GM20431 (cell line): ENCODE measurements around the gene SH3D21.

Experiments
- in situ Hi-C: fragments of 300-500 bp; cut with MseI, MboI; formaldehyde crosslinking; loops from one replicate; pipeline ENCODE4 v1.15.0; 2020; ENCODE audit warnings: low sequenced_read_pairs; ENCODE audit not compliant: unreplicated experiment

The SH3D21 gene

DNA sequence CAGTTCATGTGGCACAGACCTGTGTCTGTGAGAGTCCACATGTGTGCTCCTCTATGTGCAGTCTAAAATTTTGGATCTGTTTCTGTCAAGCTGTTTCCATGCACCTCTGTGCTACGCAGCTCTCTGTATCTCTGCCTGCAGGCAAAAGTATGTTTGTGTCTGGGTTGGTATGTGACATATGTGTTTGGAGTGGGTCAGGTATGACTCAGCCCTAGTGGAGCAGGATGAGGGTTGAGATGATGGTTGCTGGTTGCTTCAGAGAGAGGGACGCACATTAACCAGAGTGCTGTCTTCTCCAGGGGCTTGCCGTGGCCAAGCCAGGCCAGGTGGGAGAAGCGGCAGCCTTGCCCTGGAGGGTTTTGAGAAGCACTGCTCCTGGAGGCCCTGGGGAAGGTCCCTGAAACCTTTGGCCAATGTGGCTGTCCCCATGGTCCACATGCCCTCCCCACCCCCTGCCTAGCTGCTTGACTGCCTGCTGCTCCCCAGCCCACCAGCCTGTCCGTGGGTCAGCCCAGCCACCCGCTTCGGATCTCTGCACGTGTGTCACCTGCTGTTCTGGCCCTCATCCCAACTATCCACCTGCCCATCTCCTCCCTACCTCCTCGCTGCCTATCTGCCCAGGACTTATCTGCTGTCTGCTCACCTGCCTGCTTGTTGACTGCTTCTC is 21.4 kb downstream of the SH3D21 start:
- in situ Hi-C loops: no loop called here

DNA sequence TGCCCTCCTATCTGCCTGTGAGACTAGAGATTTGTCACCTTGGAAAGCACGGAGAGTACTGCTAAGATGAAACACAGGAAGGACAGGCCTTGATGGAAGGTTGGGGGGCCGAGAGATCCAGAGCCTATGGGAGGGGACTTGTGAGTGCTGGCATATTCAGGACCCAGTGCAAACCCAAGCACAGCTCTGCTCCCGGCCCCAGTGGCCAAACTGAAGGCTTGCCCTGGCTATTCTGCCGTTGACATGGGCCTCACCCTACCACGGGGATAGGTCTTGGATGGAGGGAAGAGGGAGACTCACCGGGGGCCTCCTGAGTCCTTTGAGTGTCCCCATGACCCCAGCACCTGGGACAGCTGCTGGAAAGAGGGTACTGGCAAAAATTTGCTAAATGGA is 21.9 kb downstream of the SH3D21 start:
- in situ Hi-C loops: no loop called here

DNA sequence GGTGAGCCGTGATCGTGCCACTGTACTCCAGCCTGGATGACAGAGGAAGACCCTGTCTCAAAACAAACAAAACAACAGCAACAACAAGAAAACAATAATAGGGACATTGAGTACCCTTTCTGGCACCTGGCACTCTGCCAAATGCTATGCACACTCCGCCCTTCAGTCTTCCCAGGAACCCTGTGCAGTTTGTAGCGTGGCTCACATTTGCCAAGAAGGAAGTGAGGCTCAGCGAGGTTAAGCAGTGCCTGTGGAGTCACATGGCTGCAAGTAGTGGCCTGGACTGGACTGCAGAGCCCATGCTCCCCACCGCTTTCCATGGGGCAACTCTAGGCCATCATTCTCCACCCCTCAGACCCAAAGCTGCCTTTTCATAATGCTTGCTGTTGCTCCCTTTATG is 22.5 kb downstream of the SH3D21 start:
- in situ Hi-C loops: no loop called here

DNA sequence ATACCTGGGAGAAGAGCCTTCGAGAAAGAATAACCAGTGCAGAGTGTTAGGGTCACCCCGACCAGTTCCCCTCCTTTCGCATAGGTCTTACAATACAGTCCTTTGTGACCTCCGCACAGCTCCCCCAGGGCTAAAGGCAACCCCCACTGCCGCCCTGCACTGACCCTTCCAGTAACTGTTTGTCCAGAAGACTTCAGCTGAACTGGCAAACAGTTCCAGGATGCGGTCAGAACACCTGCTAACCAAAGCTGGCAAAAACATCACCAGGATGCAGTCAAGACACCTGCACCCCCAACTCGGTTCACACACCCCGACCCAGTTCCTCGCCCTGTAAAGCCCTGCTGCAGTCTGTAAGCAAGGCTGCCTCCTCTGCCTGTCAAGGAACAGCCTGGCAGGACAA is 23.6 kb downstream of the SH3D21 start:
- in situ Hi-C loops: no loop called here

DNA sequence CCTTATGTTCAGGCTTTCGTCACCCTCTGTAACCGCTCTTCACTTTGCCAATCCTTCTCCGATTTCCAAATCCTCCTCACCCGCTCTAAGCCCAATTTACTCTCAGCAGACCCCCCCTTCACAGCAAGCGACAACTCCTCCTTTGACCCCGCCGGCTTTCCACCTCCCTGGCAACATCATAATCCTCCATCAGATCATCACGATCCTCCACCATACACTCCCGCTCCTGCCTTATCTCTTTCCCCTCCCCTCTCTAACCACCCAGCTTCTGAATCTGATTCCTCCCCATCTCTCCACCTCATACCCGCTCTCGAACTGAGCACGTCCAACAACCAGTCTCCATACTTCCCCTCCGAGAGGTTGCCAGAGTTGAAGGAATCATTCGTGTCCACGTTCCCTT is 24.8 kb downstream of the SH3D21 start:
- in situ Hi-C loops: no loop called here

DNA sequence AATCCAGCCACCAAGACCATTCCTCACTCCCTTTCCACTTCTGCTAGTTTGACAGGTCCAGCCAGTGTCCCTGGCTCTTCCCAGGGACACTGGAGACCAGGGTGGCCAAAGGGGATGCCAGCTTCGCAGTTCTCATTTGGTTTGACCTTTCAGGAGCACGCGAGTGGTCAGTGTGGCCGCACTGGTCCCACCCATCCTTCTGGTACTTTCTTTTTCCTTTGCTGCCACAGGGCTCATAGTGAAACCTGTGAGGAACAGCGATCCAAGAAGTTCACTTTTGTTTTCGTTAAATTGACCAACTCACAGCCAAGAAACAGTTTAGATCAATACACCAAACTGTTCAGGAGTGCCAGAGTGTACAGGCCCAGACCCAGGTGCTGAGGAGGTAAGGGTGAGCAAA is 31.7 kb downstream of the SH3D21 start:
- in situ Hi-C loops: no loop called here

DNA sequence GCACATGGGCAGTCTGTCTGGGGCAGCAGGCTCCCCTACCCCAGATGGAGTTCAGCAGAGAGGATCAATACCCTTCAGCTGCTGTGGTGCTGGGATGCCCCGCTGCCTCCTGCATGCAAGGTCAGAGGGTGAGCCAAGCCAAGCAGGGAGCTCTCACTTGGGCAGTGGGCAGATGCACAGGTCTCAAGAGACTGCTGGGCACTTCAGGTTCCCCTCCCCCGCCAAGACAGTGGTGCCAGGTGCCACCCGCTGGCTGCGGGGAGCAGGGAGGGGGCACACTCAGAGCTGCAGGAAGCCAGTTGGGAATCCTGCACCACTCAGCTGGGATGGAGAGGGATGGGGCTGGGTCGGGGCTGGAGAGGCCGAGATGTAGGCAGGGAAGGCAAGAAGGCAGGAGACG is 33.0 kb downstream of the SH3D21 start:
- in situ Hi-C loops: no loop called here

DNA sequence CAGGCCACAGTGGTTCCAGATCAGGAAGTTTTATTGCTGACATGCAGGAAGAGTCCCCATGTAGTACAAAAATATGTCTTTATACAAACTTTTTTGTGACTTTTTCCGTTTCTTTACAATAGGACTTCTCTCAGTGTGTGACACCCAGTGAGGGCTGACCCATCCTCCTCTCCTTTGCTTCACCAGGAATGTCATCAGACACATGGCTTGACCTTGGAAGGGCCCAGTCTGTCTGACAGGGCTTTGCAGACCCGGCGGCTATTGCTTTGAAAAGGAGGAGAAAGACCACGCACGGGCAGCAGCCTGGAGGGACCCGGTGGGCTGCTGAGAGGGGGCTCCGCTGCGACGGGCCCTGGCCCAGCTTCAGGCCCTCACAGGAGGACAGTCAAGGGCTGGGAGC is 33.4 kb downstream of the SH3D21 start:
- in situ Hi-C loops: loop anchor here (10.0 kb wide), 1 partner anchor 85 kb away; no protein-coding TSS in a partner anchor

DNA sequence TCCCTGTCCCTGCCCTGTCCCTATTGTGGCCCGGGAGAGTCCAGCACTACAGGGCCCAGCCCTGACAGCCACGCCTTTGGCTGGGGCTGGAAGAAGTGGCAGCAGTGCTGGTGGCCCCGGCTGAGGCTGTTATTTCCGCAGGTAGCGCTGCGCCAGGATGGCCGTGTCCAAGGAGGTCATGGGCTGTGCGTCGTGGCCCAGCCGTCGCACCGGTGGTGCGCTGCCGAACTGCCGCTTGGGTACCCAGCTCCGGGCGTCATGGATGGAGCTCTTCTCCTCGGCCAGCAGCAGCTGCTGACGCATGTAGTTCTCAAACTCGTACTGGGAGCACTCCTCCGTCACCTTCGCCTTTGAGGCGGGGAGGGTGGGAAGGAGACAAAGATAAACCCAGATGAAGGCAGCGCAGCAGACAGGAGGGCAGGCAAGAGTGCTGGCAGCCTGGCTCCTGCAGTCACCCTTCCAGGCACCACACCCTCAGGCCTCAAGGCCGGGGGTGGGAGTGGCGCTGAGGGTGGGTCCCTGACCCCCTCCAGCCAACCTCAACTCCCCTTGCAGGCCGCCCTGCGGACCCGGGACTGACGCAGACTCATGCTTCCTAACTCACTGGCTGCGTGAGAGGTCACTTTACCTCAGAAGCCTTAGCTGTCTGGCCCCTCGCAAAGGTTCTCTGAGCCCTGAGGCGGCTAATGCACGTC is 35.6 kb downstream of the SH3D21 start:
- in situ Hi-C loops: loop anchor here (10.0 kb wide), 1 partner anchor 83 kb away; no protein-coding TSS in a partner anchor

DNA sequence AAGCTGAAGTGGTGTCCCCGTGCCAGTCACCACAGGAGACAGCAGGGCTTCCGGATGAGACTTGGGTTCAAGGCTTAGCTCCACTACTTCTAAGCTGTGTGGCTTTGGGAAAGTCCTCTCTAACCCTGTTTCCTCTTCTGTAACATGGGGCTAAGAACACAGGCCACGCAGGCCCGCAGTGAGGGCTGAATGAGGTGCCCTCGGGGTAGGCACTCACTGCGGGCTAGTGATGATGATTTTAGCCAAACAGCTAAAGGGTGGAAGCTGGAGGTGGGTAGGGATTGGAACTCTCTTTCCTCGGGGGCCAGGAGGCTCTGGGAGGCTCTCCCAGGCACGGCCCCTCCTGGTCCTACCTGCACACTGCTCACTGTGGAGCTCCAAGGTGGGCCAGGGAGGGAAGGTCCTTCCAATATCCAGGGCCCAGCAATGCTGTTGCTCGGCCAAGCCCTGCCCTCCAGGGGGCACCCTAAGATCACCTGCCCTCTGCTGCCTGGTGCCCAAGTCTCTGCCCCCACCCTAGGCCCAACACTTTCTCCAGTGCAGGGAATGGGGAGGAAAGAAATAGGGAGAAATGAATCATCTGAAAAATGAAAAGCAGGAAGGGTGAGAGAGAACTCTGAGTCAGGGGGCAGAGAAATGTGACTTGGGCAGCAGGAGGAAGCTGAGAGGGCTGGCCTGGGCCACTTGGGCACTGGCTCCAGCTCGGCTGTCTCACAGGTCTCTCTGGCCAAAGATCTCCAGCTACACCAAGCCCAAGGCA is 36.4 kb downstream of the SH3D21 start:
- in situ Hi-C loops: loop anchor here (10.0 kb wide), 1 partner anchor 82 kb away; no protein-coding TSS in a partner anchor

DNA sequence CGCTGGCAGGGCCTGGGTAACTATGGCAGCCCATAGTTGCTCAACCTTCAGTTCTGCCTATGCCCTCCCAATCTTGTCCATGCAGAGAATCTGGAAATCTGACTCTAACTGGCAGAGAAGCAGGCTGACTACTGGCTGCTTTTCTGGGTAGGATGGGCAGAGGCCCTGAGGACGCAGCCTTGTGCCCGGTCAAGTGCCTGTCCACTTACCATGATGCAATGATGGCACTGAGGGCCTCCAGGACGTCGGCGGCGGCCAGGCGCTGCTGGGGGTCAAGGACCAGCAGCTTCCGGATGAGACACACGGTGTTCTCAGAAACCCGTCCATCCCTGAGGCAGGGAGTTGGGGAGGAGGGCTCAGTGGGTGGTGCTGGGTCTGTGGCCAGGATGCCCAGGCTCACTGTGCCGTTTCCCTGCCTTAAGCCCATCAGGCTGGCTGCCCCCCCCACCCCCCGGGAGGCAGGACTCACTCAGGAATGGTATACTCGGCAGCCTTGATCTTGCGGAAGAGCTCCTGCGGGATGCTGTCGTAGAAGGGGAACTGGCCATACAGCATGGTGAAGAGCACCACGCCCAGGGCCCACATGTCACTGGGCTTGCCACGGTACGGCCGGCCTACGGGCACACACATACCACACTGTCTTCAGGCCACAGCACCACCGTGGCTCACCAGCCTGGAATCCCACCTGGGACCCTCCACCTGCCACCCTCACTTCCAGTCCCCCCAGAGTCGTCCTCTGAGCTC is 37.7 kb downstream of the SH3D21 start:
- in situ Hi-C loops: loop anchor here (10.0 kb wide), 1 partner anchor 81 kb away; no protein-coding TSS in a partner anchor

DNA sequence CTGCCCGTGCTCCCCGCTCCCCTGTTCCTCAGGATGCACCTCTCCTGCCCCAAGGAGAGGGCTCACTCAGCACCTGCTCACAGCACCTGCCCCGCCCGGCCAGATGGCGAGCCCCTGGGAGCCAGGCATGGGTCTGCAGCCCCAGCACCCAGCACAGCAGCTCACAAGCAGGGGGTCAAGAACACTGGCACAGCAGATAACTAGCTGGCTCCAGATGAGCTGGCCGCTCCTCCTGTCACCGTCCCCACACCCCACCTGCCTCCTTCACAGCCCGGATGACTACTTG is 38.2 kb downstream of the SH3D21 start:
- in situ Hi-C loops: loop anchor here (10.0 kb wide), 1 partner anchor 80 kb away; no protein-coding TSS in a partner anchor

DNA sequence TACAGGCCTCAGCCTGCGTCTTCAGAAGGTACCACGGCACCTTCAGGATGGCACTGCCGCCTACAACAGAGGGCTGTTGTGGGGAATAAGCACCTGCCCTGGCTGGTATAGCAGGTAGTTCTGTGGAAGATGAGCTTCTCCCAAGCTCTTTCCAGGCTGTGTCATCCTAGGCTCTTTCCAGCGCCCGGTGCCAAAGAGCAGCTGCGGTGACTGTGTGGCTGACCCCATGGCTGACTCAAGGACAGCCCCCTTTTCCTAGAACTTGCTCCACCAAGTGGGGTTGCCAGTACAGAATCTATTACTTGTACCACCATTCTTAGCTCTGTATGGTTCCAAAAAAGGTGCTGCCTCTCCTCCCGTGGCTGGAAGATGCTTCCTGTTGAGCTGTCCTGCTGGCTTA is 39.2 kb downstream of the SH3D21 start:
- in situ Hi-C loops: loop anchor here (10.0 kb wide), 1 partner anchor 79 kb away; no protein-coding TSS in a partner anchor

DNA sequence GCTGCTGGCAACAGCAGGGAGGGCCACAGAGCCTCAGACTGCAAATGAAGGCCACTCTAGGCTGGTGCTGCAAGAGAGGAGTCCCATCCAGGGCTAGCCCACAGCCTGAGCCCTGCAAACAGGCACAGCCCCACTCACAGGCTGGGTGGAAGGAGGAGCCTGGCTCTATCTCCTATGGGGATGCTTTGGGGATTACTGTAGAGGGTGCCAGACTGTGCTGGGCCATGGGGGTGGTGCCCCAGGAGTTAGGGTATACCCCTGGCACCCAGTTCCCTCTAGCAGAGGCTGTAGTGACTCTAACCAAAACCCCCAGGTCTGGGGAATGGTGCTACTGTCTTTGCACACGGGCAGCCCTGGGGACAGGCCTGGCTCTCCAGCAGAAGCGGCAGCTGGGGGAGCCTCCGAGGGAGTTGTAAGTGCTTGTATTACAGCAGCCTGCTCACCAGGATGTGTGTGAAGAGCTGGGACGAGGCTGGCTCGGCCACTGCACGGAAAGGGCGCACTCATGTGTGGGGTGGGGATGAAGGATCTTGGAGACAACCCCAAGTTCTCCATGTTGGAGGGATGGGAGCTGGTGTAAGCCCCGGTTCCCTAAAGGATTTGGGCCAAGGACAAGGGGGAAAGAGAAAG is 40.7 kb downstream of the SH3D21 start:
- in situ Hi-C loops: loop anchor here (10.0 kb wide), 1 partner anchor 78 kb away; no protein-coding TSS in a partner anchor

DNA sequence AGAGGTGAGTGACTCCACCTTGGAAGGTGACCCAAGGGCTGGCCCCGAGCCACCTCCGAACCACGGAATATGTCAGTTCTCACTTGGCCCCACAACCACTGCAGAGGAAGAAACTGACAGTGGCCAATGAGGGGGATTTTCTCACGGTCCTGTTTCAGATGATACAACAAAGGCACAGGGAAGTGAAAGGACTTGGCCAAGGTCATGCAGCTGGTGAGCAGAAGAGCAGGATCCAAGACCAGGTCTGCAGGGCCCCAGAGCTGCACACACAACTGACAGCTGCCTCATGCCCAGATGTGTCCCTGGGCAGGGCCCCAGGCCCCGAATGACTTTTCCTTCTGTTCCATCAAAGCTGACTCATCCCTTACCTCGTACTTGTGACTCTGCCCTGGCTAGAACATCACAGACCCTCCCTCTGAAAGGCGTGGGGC is 43.1 kb downstream of the SH3D21 start:
- in situ Hi-C loops: loop anchor here (10.0 kb wide), 1 partner anchor 76 kb away; no protein-coding TSS in a partner anchor

DNA sequence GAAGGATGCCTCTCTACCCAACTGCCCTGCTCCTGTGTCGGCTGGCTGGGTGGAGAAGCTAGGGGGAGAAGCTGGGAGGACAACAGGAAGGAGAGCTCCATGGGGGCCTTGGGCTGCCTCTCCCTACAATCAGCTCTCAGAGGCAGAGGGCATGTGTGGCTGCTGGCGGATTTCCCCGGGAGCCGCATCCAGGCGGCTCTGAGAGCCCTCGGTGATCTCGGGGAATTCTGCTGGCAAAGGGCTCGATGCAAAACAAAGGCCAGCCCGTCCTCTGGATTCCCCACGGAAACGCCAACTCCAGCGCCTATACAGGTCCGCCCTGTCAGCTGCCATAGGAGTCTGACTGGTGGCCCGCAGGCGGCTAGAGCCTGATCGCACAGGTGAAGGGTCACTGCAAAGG is 43.7 kb downstream of the SH3D21 start:
- in situ Hi-C loops: loop anchor here (10.0 kb wide), 1 partner anchor 75 kb away; no protein-coding TSS in a partner anchor

DNA sequence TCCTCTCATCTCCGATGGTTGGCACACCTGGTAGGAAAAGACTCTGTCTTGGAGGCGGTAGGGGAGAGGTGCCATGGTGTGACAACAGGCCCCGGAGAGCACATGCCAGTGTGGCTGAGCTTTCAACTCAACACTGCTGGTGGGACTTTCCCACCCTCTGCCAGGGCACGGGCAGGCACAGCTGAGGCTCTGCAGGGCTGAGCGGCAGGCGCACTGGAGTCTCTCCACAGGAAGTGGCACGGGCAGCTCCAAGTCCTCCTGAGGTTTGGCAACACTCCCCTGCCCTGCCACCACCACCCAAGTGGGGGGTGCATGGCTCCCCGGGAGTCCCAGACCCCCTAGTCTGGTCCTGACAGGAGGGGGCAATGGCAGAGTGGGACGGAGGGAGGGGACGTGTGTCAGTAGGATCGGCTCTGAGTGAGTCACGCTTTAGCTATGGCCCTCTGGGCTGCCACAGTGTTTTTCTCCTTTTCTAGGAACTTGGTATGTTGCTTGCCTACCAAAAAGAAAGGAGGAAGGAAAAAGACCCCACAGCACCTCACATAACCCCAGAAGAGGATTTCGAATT is 44.6 kb downstream of the SH3D21 start:
- in situ Hi-C loops: no loop called here

DNA sequence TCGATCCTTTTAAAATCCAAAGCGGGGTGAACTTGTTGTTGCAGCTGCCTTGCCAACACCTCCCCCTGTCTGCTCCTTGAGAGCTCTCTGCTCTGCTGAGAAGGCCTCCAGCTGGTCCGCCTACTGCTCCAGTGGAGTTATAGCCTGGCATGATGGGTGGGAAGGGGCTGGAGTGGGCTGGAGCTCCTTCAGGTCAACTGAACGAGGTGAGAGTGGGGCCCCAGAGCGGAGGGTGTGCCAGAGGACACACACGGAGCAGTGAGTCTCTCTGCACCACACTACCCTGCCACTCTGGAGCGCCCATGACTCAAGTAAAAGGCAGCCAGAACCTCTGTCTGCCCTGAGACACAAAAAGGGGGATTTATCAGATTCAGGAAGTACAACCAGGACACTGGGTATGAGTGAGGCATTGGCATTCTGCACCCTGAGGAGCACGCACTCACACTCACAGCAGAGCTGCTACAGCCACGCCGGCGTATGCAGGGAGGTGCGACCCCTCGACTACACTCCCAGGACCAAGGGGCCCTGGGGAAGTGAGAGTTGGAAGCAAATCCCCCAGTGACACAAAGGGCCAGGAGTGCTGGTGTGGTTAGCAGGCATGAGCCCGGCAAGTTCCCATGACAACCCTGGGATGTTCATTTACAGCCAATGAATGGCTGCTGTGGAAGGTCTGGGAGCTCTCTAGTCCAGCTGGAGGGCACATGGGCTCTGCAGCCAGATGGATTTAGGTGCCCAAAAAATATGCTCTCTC is 45.2 kb downstream of the SH3D21 start:
- in situ Hi-C loops: no loop called here
